ENCODE measurements around the gene IMPG2.

IMPG2 gene

GRCh38 chr3:101303089-101303731 is 17.2 kb downstream of the IMPG2 start:
- no peak for TF ChIP-seq CTCF (IDR thresholded peaks at IDR 0.05; ENCODE audit: insufficient read depth, low read depth, low read length, missing control alignments)
- peak overlapping the region; percentile 24; the same call in 1 of the 2 replicates for H3K4me3 ChIP-seq (ENCODE audit: low read depth, low read length)
- DNase-seq (ENCODE audit: low read depth), result peak; percentile 14

- TF ChIP-seq CTCF (IDR thresholded peaks at IDR 0.05; ENCODE audit: insufficient read depth, low read depth, low read length, missing control alignments), result no peak
- H3K4me3 ChIP-seq (ENCODE audit: low read depth, low read length), result no peak overlapping the region
- DNase-seq (ENCODE audit: low read depth), result no peak
Observed at GRCh38 chr3:101300073-101300472, 20.3 kb downstream of the IMPG2 start.

GRCh38 chr3:101292027-101292426 is 28.3 kb downstream of the IMPG2 start:
- no peak overlapping the region for H3K4me3 ChIP-seq (ENCODE audit: low read depth, low read length)
- no peak for DNase-seq (ENCODE audit: low read depth)
- no peak for TF ChIP-seq CTCF (IDR thresholded peaks at IDR 0.05; ENCODE audit: insufficient read depth, low read depth, low read length, missing control alignments)

GRCh38 chr3:101288294-101288693 is 32.1 kb downstream of the IMPG2 start:
- DNase-seq (ENCODE audit: low read depth), result no peak
- no peak overlapping the region for H3K4me3 ChIP-seq (ENCODE audit: low read depth, low read length)
- TF ChIP-seq CTCF (IDR thresholded peaks at IDR 0.05; ENCODE audit: insufficient read depth, low read depth, low read length, missing control alignments), result no peak

- DNase-seq (ENCODE audit: low read depth), result no peak
- TF ChIP-seq CTCF (IDR thresholded peaks at IDR 0.05; ENCODE audit: insufficient read depth, low read depth, low read length, missing control alignments), result no peak
Observed at GRCh38 chr3:101284757-101285156, 35.6 kb downstream of the IMPG2 start.

GRCh38 chr3:101281521-101282030 is 38.8 kb downstream of the IMPG2 start:
- no peak overlapping the region for H3K4me3 ChIP-seq (ENCODE audit: low read depth, low read length)
- DNase-seq (ENCODE audit: low read depth), result no peak
- TF ChIP-seq CTCF (IDR thresholded peaks at IDR 0.05; ENCODE audit: insufficient read depth, low read depth, low read length, missing control alignments), result no peak

More at GRCh38 chr3:101284757-101285156, 35.6 kb downstream of the IMPG2 start:
- no peak overlapping the region for H3K4me3 ChIP-seq (ENCODE audit: low read depth, low read length)

Measured in GM12865 (cell line).